Ectodermal cell (in vitro differentiated cells): ENCODE results near the gene ANKS1B.

ENCODE experiments used
- H3K27ac ChIP-seq: 2 replicates; pipeline ENCODE4 v1.7.0; 2013; ENCODE audit warnings: mild to moderate bottlenecking, low read depth, low read length; ENCODE audit not compliant: insufficient read depth, poor library complexity, severe bottlenecking
- H3K27me3 ChIP-seq: 2 replicates; pipeline ENCODE4 v1.7.0; 2013; ENCODE audit warnings: mild to moderate bottlenecking, low read length; ENCODE audit not compliant: insufficient read depth, control insufficient read depth, poor library complexity, severe bottlenecking
- H3K36me3 ChIP-seq: one replicate; pipeline ENCODE4 v1.7.0; 2013; ENCODE audit warnings: low read length; ENCODE audit not compliant: control insufficient read depth, insufficient read depth
- H3K4me1 ChIP-seq: one replicate; pipeline ENCODE4 v1.7.0; 2013; ENCODE audit warnings: low read length; ENCODE audit not compliant: control insufficient read depth, insufficient read depth
- H3K4me3 ChIP-seq: 2 replicates; pipeline ENCODE4 v1.7.0; 2013; ENCODE audit warnings: low read depth, low read length, control low read depth; ENCODE audit not compliant: insufficient read depth
- H3K9me3 ChIP-seq: 2 replicates; pipeline ENCODE4 v1.7.0; 2013; ENCODE audit warnings: mild to moderate bottlenecking, low read length, moderate library complexity; ENCODE audit not compliant: control insufficient read depth
- WGBS, 2 experiments: methylation state at CpG; one replicate each; pipeline ENCODE4 v1.1.7; 2013; ENCODE audit warnings: missing lambda C conversion rate in 2 of 2; 5-methylcytosine and 5-hydroxymethylcytosine counted together

Gene ANKS1B

DNA sequence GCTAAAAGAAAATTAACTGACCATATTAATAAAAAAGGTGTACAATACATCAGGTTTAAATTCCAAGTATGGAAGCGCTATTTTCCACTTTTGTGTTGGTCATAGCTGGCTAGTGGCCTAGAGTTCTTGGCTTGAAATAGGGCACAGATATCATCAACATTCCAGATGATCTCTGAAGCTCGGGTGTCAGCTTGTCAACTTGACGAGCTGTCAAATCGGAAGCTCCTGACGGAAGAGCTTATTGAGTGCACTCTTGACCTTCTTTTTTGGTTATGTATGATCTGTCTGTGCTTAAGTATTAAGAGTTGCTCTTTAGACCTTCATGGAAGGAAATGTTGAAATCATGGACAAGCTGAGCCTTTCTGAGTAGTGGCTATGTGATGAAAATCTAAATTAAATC, 1161.7 kb downstream of the ANKS1B start:
- Histone ChIP-seq H3K27ac (no peak overlapping the region), H3K9me3 (no peaks in the 10 kb centered on the region), H3K36me3 (no peaks in the 10 kb centered on the region), H3K4me3 (no peak overlapping the region), H3K27me3 (no peaks in the 10 kb centered on the region), H3K4me1 (peaks cover 7% of the 10 kb centered on the region)
- WGBS, 2 experiments: 95% methylated on average over 4 to 5 of the region's 5 CpGs

DNA sequence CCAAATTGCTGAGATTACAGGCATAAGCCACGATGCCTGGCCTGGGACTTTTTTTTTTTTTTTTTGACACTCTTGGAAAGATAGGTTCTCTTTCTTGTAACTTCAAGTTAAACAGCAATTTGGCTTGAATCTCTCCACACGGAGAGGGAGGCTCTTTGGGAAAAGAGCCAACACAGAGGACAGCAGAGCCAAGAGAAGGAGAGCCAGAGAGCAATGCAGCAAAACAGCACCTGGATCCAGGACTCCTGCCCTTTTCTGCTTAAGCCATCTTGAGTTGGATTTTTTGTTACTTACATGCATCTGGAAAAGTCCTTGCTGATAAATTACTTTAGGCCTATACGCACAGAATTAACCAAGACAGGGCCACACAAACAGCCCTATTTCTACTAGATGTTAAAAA, 1162.9 kb downstream of the ANKS1B start:
- WGBS, 2 experiments: 83 to 87% methylated on average over 2 to 3 of the region's 3 CpGs
- Histone ChIP-seq H3K27ac (no peak overlapping the region), H3K27me3 (no peaks in the 10 kb centered on the region), H3K9me3 (no peaks in the 10 kb centered on the region), H3K36me3 (no peaks in the 10 kb centered on the region), H3K4me1 (peaks cover 7% of the 10 kb centered on the region), H3K4me3 (no peak overlapping the region)

DNA sequence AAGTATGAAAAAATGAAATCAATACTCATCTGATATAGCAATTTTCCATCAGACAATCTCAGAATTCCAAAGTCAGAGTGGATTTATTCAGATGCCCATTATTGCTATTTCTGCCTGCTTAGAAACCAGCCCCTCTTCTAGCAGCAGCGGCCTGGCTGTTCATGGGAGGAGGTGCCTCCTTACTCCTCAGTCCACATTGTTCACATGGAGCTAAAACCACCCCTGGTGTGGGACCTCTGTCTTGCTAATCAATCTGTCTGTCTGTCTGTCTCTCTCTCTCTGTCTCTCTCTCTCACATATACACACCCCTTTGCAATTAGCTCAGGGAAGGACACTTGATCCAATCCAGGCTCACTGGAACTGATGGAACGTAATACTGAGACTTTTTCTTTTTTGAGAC, 1163.5 kb downstream of the ANKS1B start:
- Histone ChIP-seq H3K4me3 (no peak overlapping the region), H3K4me1 (peaks cover 7% of the 10 kb centered on the region), H3K27ac (no peak overlapping the region), H3K36me3 (no peaks in the 10 kb centered on the region), H3K9me3 (no peaks in the 10 kb centered on the region), H3K27me3 (no peaks in the 10 kb centered on the region)
- 70 to 73% methylated on average over 2 of the region's 2 CpGs for WGBS, 2 experiments

DNA sequence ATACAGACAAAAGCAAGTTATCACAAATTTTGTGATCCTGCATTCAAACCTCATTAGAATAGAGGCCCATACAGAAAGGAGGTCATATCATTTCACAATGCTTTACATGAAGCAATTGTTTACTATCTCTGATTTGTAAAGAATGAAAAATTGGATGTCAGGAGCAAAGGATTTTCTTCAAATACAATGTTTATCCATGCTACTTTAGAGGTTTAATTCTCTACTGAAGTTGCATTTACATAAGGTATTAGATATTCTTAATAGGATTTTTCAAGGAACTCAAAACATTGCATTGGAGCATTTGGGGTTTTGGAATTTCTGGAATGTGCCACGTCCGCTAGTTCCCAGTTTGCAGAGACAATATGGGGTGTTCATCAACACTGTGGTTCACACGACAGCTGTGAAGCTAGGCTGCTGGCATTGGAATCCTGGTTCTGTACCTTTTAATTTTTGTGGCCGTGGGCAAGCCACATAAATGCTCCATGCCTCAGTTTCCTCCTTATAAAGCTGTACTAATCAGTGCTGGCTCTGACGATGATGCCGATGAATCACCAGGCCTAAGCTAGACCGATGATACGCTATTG, 1164.8 kb downstream of the ANKS1B start:
- H3K27ac ChIP-seq: no peak overlapping the region
- H3K27me3 ChIP-seq: no peaks in the 10 kb centered on the region
- H3K36me3 ChIP-seq: no peaks in the 10 kb centered on the region
- WGBS, 2 experiments: 81 to 82% methylated on average over 8 of the region's 8 CpGs
- H3K9me3 ChIP-seq: no peaks in the 10 kb centered on the region
- H3K4me1 ChIP-seq: peaks cover 7% of the 10 kb centered on the region
- no peak overlapping the region for H3K4me3 ChIP-seq

DNA sequence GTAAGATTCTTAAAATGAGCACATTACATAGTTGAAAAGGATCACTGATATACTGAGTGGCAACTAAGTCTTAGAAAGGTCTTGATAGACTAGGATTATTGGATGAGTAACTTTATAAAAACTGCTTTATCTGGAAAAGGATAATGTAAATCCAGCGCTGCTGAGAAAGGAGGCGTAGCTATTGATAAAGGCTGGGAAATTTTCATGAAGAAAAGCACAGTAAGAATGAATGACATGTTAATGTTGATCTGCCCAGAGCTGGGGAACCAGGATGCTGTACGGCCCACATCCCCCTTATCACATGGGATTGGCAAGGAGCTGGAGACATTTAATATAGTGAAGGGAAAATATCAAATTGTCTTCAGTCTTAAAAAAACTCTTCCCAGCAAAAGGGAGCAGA, 1165.7 kb downstream of the ANKS1B start:
- Histone ChIP-seq H3K27ac (no peak overlapping the region), H3K9me3 (no peaks in the 10 kb centered on the region)

DNA sequence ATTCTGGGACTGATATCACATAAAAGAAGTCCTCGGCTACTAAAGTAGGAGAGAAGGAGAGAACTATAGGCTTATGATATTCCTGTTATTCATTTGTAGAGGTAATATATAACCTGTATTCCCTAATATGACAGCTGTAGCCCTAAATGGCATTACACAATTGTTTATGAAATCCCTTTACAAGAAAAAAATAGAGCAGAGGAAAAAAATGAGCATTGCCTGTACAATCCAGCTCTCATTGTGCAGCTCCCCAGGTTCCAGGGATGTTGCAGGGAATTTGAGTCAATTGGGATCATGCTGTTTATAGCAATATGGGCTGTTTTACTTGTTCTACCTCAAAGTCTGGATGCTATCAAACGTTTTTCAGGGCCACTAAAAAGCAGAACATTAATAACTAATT, 1166.5 kb downstream of the ANKS1B start:
- Histone ChIP-seq H3K27ac (no peak overlapping the region), H3K4me1 (peaks cover 7% of the 10 kb centered on the region), H3K36me3 (no peaks in the 10 kb centered on the region), H3K9me3 (no peaks in the 10 kb centered on the region), H3K4me3 (no peak overlapping the region), H3K27me3 (no peaks in the 10 kb centered on the region)
- 27 to 50% methylated on average over 1 of the region's 2 CpGs for WGBS, 2 experiments

More for the DNA sequence above, 1165.7 kb downstream of the ANKS1B start:
- H3K4me3 ChIP-seq: no peak overlapping the region
- no peaks in the 10 kb centered on the region for H3K27me3 ChIP-seq
- no peaks in the 10 kb centered on the region for H3K36me3 ChIP-seq
- WGBS, 2 experiments: 95 to 96% methylated on average over 3 of the region's 3 CpGs
- H3K4me1 ChIP-seq: peaks cover 7% of the 10 kb centered on the region

DNA sequence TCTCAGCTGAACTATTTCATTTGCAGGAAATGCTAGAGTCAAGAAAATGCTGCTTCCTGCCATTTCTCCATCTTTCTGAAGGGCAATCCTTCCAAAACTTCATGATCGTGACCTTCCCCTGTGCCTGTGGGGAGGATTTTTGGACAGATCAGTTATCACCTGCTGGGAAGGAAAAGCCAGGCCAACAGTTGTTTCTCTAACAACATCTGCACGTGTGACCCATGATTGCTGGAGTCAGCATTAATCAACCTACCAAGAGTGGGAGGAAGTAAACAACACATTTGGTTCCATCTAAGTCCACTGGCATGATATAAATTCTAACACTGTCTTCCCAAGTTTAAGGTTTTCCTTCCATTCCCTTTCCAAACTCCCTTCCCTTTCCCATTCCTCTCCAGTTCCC, 1167.0 kb downstream of the ANKS1B start:
- Histone ChIP-seq H3K27ac (no peak overlapping the region), H3K9me3 (no peaks in the 10 kb centered on the region), H3K36me3 (no peaks in the 10 kb centered on the region), H3K4me3 (no peak overlapping the region), H3K4me1 (peaks cover 7% of the 10 kb centered on the region), H3K27me3 (no peaks in the 10 kb centered on the region)
- WGBS, 2 experiments: 85% methylated on average over 2 of the region's 2 CpGs

DNA sequence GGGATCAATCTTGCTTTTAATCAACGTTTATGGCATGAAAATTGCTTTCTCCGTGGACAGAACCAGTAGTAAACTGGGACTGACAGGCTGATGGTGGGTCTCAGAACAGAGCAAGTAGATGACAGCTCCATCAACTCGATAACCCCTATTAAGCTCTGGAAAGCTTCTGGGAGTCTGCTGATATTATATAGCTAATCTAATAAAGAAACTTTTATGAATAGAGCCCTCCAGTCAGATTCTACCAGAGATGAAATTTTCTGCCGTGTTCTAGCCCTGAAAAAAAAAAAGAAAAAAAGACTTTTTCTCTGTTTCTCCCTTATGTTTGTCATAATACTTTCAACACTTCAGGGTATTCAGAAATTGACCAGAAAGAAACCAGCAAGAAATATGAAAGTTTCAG, 1168.0 kb downstream of the ANKS1B start:
- H3K4me3 ChIP-seq: no peak overlapping the region
- H3K4me1 ChIP-seq: peaks cover 7% of the 10 kb centered on the region
- H3K27me3 ChIP-seq: no peaks in the 10 kb centered on the region
- H3K27ac ChIP-seq: no peak overlapping the region
- WGBS, 2 experiments: 92 to 93% methylated on average over 4 of the region's 4 CpGs
- no peaks in the 10 kb centered on the region for H3K36me3 ChIP-seq
- no peaks in the 10 kb centered on the region for H3K9me3 ChIP-seq

DNA sequence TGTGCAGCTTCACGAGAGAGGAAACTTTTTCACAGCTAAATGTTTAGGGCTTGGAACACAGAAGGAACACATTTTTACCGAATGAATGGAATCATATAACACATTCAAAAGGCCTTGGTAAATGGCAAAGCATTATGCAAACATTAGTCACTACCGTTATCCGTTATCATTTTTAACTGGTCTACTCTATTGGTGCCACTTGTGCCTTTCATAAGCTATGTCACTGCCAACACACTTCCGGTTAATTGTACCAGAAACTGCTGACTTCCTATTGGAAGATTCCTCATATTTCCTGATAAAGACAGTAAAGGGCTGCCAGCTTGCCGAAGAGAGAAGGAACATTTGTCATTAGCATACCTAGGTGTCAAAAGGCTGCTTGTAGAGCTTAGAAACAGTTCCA, 1170.5 kb downstream of the ANKS1B start:
- Histone ChIP-seq H3K4me1 (no peaks in the 10 kb centered on the region), H3K4me3 (no peak overlapping the region), H3K27ac (no peak overlapping the region), H3K36me3 (no peaks in the 10 kb centered on the region), H3K9me3 (no peaks in the 10 kb centered on the region), H3K27me3 (no peaks in the 10 kb centered on the region)
- WGBS, 2 experiments: 92 to 93% methylated on average over 6 of the region's 6 CpGs

DNA sequence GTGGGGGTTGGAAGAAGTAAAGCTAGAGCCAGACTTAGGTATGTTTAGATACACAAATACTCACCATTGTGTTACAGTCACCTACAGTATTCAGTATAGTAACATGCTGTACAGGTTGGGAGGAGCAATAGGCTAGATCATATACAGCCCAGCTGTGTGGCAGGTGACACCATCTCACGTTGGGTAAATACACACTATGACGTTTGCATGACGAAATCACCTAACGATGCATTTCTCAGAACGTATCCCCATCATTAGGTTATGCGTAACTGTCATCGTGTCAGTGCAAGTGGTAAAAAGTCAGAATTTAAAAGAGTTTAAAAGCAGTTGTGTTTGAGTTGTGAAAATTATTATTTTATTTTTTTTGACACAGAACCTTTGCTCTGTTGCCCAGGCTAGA, 1172.5 kb downstream of the ANKS1B start:
- no peaks in the 10 kb centered on the region for H3K36me3 ChIP-seq
- H3K4me1 ChIP-seq: no peaks in the 10 kb centered on the region
- 93 to 95% methylated on average over 7 of the region's 7 CpGs for WGBS, 2 experiments
- H3K4me3 ChIP-seq: no peak overlapping the region
- H3K9me3 ChIP-seq: no peaks in the 10 kb centered on the region
- no peaks in the 10 kb centered on the region for H3K27me3 ChIP-seq
- no peak overlapping the region for H3K27ac ChIP-seq
